Chondrocyte (in vitro differentiated cells): ENCODE measurements around the gene LMO2. TPM values are rescaled to one million over a fixed set of nuclear protein-coding genes. Genes with fewer than 3 reads are reported as not detected.
"Not testable (repeated sequence)": the region's sequence is repeated elsewhere in the genome, so short reads cannot be mapped to it uniquely, and the experiment has no call there.

Source experiments
- DNase-seq: peaks from one replicate; pipeline ENCODE4 v3.0.0; 2021; ENCODE audit warnings: mixed read lengths, low spot score
- H3K27ac Mint-ChIP-seq: one replicate; pipeline ENCODE4 v1.8.0; 2021; ENCODE audit warnings: mild to moderate bottlenecking, moderate library complexity, mixed read lengths; ENCODE audit not compliant: unreplicated experiment
- H3K27me3 Mint-ChIP-seq: 2 replicates; pipeline ENCODE4 v1.8.0; 2021; ENCODE audit warnings: low read depth, mixed read lengths
- H3K36me3 Mint-ChIP-seq: 2 replicates; pipeline ENCODE4 v1.8.0; 2021; ENCODE audit warnings: low read depth, mixed read lengths
- H3K4me1 Mint-ChIP-seq: 2 replicates; pipeline ENCODE4 v1.8.0; 2021; ENCODE audit warnings: low read depth, mild to moderate bottlenecking, mixed read lengths
- H3K4me3 Mint-ChIP-seq: one replicate; pipeline ENCODE4 v1.8.0; 2021; ENCODE audit warnings: mild to moderate bottlenecking, moderate library complexity, mixed read lengths; ENCODE audit not compliant: unreplicated experiment
- H3K9me3 Mint-ChIP-seq: 2 replicates; pipeline ENCODE4 v1.8.0; 2021; ENCODE audit warnings: low read depth, mixed read lengths
- total RNA-seq: library from RNA; stranded (reverse); gene quantifications from 3 replicates; pipeline ENCODE4 v1.2.1, GENCODE V29; 2021
- TF ChIP-seq, protein P1 (sequence below): fragments of 200-600 bp; sonication (generic); IDR thresholded peaks from 2 replicates; pipeline ENCODE4 v1.5.0; 2021; ENCODE audit warnings: antibody characterized with exemption, mild to moderate bottlenecking, moderate library complexity

LMO2 gene
- total RNA-seq, 1 donor from 2014 or later: not detected

DNA sequence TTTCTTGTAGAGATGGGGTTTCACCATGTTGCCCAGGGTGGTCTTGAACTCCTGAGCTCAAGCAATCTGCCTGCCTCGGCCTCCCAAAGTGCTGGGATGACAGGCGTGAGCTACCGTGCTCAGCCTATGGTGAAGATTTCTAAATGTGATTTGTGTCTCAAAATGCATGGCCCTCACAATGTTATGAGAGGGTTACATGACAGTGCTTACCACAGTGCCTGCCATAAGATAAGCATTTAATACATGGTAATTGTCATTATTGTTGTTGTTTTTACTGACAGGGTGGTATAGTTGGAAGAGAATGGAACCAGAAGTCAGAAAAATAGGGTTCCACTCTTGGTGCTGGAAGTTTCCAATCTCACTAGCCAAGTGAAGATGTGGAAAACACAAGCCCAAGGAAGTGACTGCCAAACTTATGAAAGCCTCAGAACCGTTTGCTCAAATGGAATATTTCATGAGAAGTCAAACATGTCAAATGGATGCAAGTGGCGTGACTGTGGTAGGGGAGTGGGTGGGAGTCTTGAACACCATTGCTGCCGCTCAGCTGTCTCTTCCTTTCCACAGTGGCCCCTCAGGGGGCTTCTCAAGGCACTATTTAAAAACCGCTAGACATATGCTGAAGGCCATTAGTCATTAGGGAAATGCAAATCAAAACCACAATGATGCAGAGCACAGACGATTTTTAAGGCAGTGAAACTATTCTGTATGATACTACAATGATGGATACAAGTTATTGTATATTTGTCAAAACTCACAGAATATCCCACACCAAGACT lies 29.1 kb upstream of the LMO2 start:
- TF ChIP-seq, protein P1, sequence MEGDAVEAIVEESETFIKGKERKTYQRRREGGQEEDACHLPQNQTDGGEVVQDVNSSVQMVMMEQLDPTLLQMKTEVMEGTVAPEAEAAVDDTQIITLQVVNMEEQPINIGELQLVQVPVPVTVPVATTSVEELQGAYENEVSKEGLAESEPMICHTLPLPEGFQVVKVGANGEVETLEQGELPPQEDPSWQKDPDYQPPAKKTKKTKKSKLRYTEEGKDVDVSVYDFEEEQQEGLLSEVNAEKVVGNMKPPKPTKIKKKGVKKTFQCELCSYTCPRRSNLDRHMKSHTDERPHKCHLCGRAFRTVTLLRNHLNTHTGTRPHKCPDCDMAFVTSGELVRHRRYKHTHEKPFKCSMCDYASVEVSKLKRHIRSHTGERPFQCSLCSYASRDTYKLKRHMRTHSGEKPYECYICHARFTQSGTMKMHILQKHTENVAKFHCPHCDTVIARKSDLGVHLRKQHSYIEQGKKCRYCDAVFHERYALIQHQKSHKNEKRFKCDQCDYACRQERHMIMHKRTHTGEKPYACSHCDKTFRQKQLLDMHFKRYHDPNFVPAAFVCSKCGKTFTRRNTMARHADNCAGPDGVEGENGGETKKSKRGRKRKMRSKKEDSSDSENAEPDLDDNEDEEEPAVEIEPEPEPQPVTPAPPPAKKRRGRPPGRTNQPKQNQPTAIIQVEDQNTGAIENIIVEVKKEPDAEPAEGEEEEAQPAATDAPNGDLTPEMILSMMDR: no peak
- DNase-seq: no peak
- H3K27ac Mint-ChIP-seq: no peak overlapping the region
- no peak overlapping the region for H3K4me3 Mint-ChIP-seq
- no peaks in the 10 kb centered on the region for H3K4me1 Mint-ChIP-seq
- H3K27me3 Mint-ChIP-seq: peaks cover 17% of the 10 kb centered on the region
- no peaks in the 10 kb centered on the region for H3K9me3 Mint-ChIP-seq
- no peaks in the 10 kb centered on the region for H3K36me3 Mint-ChIP-seq

DNA sequence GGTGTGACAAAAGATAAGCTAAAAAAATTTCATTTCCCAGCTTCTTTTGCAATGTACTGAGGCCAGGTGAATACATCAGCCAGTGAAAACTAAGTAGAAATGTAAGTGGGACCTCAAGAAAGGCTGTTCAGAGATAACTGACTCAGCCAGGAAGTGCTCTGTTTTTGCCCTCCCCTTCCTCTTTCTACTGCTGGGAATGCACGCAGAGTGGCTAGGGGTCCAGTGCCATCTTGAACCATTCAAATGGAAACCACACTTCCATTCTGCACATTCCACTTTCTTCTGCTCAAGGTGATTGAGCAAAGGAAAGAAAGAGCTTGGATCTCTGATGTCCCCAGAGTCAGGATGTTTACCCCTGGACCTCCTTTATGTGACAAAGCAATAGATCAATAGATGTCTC lies 27.8 kb upstream of the LMO2 start:
- Mint-ChIP-seq H3K36me3 (no peaks in the 10 kb centered on the region), H3K4me1 (no peaks in the 10 kb centered on the region), H3K4me3 (no peak overlapping the region), H3K27ac (no peak overlapping the region), H3K27me3 (peaks cover 17% of the 10 kb centered on the region), H3K9me3 (no peaks in the 10 kb centered on the region)
- TF ChIP-seq, protein P1: no peak
- DNase-seq: no peak

DNA sequence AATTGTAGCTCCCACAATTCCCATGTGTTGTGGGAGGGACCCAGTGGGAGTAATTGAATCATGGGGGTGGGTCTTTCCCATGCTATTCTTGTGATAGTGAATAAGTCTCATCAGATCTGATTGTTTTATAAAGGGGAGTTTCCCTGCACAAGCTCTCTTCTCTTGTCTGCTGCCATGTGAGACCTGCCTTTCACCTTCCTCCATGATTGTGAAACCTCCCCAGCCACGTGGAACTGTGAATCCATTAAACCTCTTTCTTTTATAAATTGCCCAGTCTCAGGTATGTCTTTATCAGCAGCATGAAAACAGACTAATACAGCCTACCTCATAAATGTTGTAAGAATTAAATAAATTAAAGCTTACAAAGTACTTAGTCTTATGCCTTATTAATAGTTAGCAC lies 25.5 kb upstream of the LMO2 start:
- not testable (repeated sequence) for H3K27me3 Mint-ChIP-seq, H3K4me3 Mint-ChIP-seq, H3K4me1 Mint-ChIP-seq, H3K36me3 Mint-ChIP-seq, H3K27ac Mint-ChIP-seq, DNase-seq
- peaks cover 11% of the 10 kb centered on the region for H3K9me3 Mint-ChIP-seq

DNA sequence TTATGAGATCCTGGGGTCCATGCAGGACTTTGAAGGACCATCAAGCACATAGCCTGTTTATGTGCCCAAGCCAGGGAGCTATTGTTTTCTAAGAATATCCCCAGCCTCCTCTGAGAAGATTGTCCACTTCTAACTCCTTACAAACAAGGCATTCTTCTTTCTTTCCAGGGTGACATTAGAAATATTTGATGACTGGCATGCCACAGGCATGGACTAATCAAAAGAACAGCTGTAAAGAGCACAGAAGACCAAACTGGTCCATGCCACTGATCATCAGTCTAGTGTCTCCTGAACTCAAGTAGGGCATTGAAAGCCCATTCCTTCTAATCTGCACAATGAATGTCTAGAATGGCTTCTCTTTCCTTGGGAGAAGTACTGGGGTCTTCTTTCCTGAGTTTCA lies 24.9 kb upstream of the LMO2 start:
- peaks cover 11% of the 10 kb centered on the region for H3K9me3 Mint-ChIP-seq
- H3K27me3 Mint-ChIP-seq: peaks cover 9% of the 10 kb centered on the region

DNA sequence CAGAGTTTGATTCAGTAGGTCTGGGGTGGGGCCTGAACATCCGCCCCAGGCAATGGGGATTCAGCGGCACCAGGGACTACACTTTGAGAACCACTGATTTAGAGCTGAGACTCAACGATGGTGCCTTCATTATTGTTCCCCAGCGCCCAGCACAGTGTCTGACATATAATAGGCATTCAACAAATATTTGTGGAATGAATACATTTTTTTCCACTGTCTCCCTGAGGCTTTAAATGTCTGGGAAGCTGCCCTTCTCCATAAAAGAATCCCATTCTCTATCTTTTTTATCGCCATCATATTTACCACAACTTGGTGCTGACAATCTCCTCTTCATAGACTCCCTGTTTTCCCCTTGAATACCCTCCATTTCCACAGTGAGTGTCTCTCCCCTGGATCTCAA lies 23.6 kb upstream of the LMO2 start:
- H3K9me3 Mint-ChIP-seq: peaks cover 11% of the 10 kb centered on the region
- TF ChIP-seq, protein P1: no peak

More for the DNA sequence above, 24.9 kb upstream of the LMO2 start:
- peaks cover 7% of the 10 kb centered on the region for H3K4me1 Mint-ChIP-seq
- H3K27ac Mint-ChIP-seq: no peak overlapping the region
- TF ChIP-seq, protein P1: no peak
- H3K36me3 Mint-ChIP-seq: no peaks in the 10 kb centered on the region
- DNase-seq: no peak
- no peak overlapping the region for H3K4me3 Mint-ChIP-seq

DNA sequence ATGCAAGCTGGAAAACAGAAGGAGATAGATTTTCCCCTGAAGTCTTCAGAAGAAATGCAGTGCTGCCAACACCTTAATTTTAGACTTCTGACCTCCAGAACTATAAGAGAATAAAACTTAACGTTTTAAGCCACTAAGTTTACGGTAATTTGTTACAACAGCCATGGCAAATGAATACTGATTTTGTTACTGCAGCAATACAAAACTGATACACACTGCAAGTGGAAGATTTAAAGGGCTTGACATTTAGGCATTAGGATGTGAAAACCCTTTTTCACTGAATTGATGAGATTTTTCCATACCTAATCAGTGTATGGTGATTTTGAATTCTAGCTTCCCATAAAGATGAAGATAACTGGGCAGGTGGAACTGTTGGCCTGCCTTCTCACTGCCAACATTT lies 22.1 kb upstream of the LMO2 start:
- no peak for DNase-seq
- no peak overlapping the region for H3K4me3 Mint-ChIP-seq
- TF ChIP-seq, protein P1: no peak
- peaks cover 7% of the 10 kb centered on the region for H3K4me1 Mint-ChIP-seq
- H3K36me3 Mint-ChIP-seq: no peaks in the 10 kb centered on the region
- peaks cover 11% of the 10 kb centered on the region for H3K9me3 Mint-ChIP-seq
- peaks cover 12% of the 10 kb centered on the region for H3K27me3 Mint-ChIP-seq
- H3K27ac Mint-ChIP-seq: no peak overlapping the region

More for the DNA sequence above, 23.6 kb upstream of the LMO2 start:
- Mint-ChIP-seq H3K27me3 (peaks cover 10% of the 10 kb centered on the region), H3K4me1 (peaks cover 7% of the 10 kb centered on the region), H3K4me3 (no peak overlapping the region), H3K27ac (no peak overlapping the region), H3K36me3 (no peaks in the 10 kb centered on the region)
- no peak for DNase-seq
